Ramos (cell line): ENCODE data around the gene RBP3.

ENCODE experiments used
- in situ Hi-C: fragments of 300-500 bp; cut with MboI; formaldehyde crosslinking; loops from one replicate; pipeline ENCODE4 v1.14.3; 2022; ENCODE audit warnings: low sequenced_read_pairs; ENCODE audit not compliant: unreplicated experiment

Gene RBP3

GRCh38 chr10:47317251-47317650, 30.9 kb upstream of the RBP3 start:
- in situ Hi-C loops: loop anchor here (5.0 kb wide), 1 partner anchor 275 kb away; no protein-coding TSS in a partner anchor

GRCh38 chr10:47318706-47319105, 29.5 kb upstream of the RBP3 start:
- in situ Hi-C loops: loop anchor here (5.0 kb wide), 1 partner anchor 276 kb away; no protein-coding TSS in a partner anchor

- in situ Hi-C loops: loop anchor here (5.0 kb wide), 1 partner anchor 277 kb away; no protein-coding TSS in a partner anchor
Observed at GRCh38 chr10:47319784-47320183, 28.4 kb upstream of the RBP3 start.

GRCh38 chr10:47320812-47321211, 27.4 kb upstream of the RBP3 start:
- in situ Hi-C loops: no loop called here

- in situ Hi-C loops: no loop called here
Observed at GRCh38 chr10:47321521-47322195, 26.5 kb upstream of the RBP3 start.

GRCh38 chr10:47322300-47323061, 25.7 kb upstream of the RBP3 start, which contains the start of gene GDF2:
GDF2 (plus strand) TSS chr10:47322454; CDS start chr10:47322669, 215 bp downstream.
- in situ Hi-C loops: no loop called here

- in situ Hi-C loops: no loop called here
Observed at GRCh38 chr10:47323087-47323486, 25.1 kb upstream of the RBP3 start.

- in situ Hi-C loops: no loop called here
Observed at GRCh38 chr10:47323636-47324296, 24.4 kb upstream of the RBP3 start.

GRCh38 chr10:47325303-47326291, 22.6 kb upstream of the RBP3 start:
- in situ Hi-C loops: no loop called here

GRCh38 chr10:47326306-47326926, 21.7 kb upstream of the RBP3 start:
- in situ Hi-C loops: no loop called here

- in situ Hi-C loops: no loop called here
Observed at GRCh38 chr10:47326927-47327330, 21.2 kb upstream of the RBP3 start.

- in situ Hi-C loops: no loop called here
Observed at GRCh38 chr10:47329855-47330254, 18.3 kb upstream of the RBP3 start.

- in situ Hi-C loops: no loop called here
Observed at GRCh38 chr10:47330366-47330765, 17.8 kb upstream of the RBP3 start.

GRCh38 chr10:47330804-47331203, 17.4 kb upstream of the RBP3 start:
- in situ Hi-C loops: no loop called here

- in situ Hi-C loops: no loop called here
Observed at GRCh38 chr10:47331491-47331890, 16.7 kb upstream of the RBP3 start.

- in situ Hi-C loops: no loop called here
Observed at GRCh38 chr10:47331954-47332353, 16.2 kb upstream of the RBP3 start.

GRCh38 chr10:47332371-47332770, 15.8 kb upstream of the RBP3 start:
- in situ Hi-C loops: no loop called here

- in situ Hi-C loops: no loop called here
Observed at GRCh38 chr10:47332946-47333345, 15.2 kb upstream of the RBP3 start.

GRCh38 chr10:47333532-47333931, 14.6 kb upstream of the RBP3 start:
- in situ Hi-C loops: no loop called here
